IMR-90 (cell line): ENCODE results near the gene TKFC. TPM values are rescaled to one million over a fixed set of nuclear protein-coding genes. Genes with fewer than 3 reads are reported as not detected.
A peak's percentile ranks its signal among the peaks of the same experiment; 100 is the strongest.

Experiments used
- ATAC-seq: fragments of 200-7000 bp; cut with Tn5 transposase; 2 replicates; pipeline ENCODE4 v1.9.1; 2020; ENCODE audit warnings: low read depth, mild to moderate bottlenecking, moderate library complexity
- BruUV-seq: library from RNA; stranded (reverse); fragments of 400-500 nt; replicated peaks from 2 replicates; lab custom pipeline; 2021; lab: Mats Ljungman, UMichigan
- CTCF ChIA-PET: fragments of 300-600 bp; formaldehyde crosslinking; extraction: SDS; loops from one replicate; lab custom pipeline; 2021; ENCODE audit warnings: antibody characterized with exemption; lab: Yijun Ruan, JAX
- POLR2A ChIA-PET: fragments of 300-600 bp; sonication (Branson Sonifier 250); formaldehyde crosslinking; loops from one replicate; lab custom pipeline; 2022; ENCODE audit warnings: antibody characterized with exemption; ENCODE audit not compliant: unreplicated experiment; lab: Charles Lee
- DNase-seq: peaks from one replicate; pipeline ENCODE4 v3.0.0; 2013
- H2AFZ ChIP-seq: replicated peaks from 2 replicates; pipeline ENCODE3; 2013; ENCODE audit warnings: low read length, mild to moderate bottlenecking; ENCODE audit not compliant: poor library complexity
- H2AK5ac ChIP-seq: 2 replicates; pipeline ENCODE4 v1.6.1; 2013; ENCODE audit warnings: low read depth, low read length, inconsistent platforms
- H2AK9ac ChIP-seq: replicated peaks from 2 replicates; pipeline ENCODE3; 2013; ENCODE audit warnings: mild to moderate bottlenecking, low read depth, low read length, moderate library complexity; ENCODE audit not compliant: poor library complexity
- H2BK120ac ChIP-seq: 2 replicates; pipeline ENCODE4 v1.6.1; 2013; ENCODE audit warnings: low read depth, low read length, inconsistent platforms
- H2BK15ac ChIP-seq: 3 replicates; pipeline ENCODE4 v1.6.1; 2013; ENCODE audit warnings: low read depth, low read length, inconsistent platforms
- H2BK20ac ChIP-seq: 2 replicates; pipeline ENCODE4 v1.6.1; 2013; ENCODE audit warnings: low read depth, mild to moderate bottlenecking, inconsistent platforms, low read length, moderate library complexity
- H2BK5ac ChIP-seq: 2 replicates; pipeline ENCODE4 v1.6.1; 2013; ENCODE audit warnings: mild to moderate bottlenecking, low read depth, low read length, inconsistent platforms; ENCODE audit not compliant: poor library complexity, severe bottlenecking
- H3K14ac ChIP-seq: replicated peaks from 2 replicates; pipeline ENCODE4 v1.6.1; 2013; ENCODE audit warnings: low read depth, low read length, inconsistent platforms
- H3K18ac ChIP-seq: 2 replicates; pipeline ENCODE4 v1.6.1; 2013; ENCODE audit warnings: low read depth, low read length, control low read depth
- H3K23ac ChIP-seq: 2 replicates; pipeline ENCODE4 v1.6.1; 2013; ENCODE audit warnings: low read depth, low read length, inconsistent platforms
- H3K27ac ChIP-seq: 2 replicates; pipeline ENCODE4 v1.5.1; 2013; ENCODE audit warnings: mild to moderate bottlenecking, control low read depth, low read length; ENCODE audit not compliant: insufficient read depth
- H3K27me3 ChIP-seq: 2 replicates; pipeline ENCODE4 v1.6.1; 2013; ENCODE audit warnings: low read length; ENCODE audit not compliant: control insufficient read depth, insufficient read depth
- H3K36me3 ChIP-seq: 2 replicates; pipeline ENCODE4 v1.6.1; 2013; ENCODE audit warnings: low read length, mixed read lengths; ENCODE audit not compliant: control insufficient read depth, insufficient read depth
- H3K4ac ChIP-seq: 2 replicates; pipeline ENCODE4 v1.6.1; 2013; ENCODE audit warnings: low read depth, low read length, inconsistent platforms
- H3K4me1 ChIP-seq: 2 replicates; pipeline ENCODE4 v1.6.1; 2013; ENCODE audit warnings: low read length, mixed read lengths; ENCODE audit not compliant: control insufficient read depth, insufficient read depth
- H3K4me2 ChIP-seq: 2 replicates; pipeline ENCODE4 v1.6.1; 2013; ENCODE audit warnings: low read depth, mild to moderate bottlenecking, control low read depth, low read length, moderate library complexity
- H3K4me3 ChIP-seq: 2 replicates; pipeline ENCODE4 v1.5.1; 2013; ENCODE audit warnings: low read depth, mild to moderate bottlenecking, control low read depth, low read length, moderate library complexity; ENCODE audit not compliant: insufficient read depth
- H3K56ac ChIP-seq: 2 replicates; pipeline ENCODE4 v1.6.1; 2013; ENCODE audit warnings: low read length, inconsistent platforms; ENCODE audit not compliant: insufficient read depth; ENCODE audit errors: extremely low read depth
- H3K79me1 ChIP-seq, 2 experiments: 2 replicates each; pipeline ENCODE4 v1.6.1; 2013; ENCODE audit warnings: low read length in 2 of 2, inconsistent platforms in 1 of 2, low read depth in 1 of 2
- H3K9ac ChIP-seq: 2 replicates; pipeline ENCODE4 v1.6.1; 2013; ENCODE audit warnings: low read depth, low read length, control low read depth
- H3K9me1 ChIP-seq: 2 replicates; pipeline ENCODE4 v1.6.1; 2013; ENCODE audit warnings: low read length, inconsistent platforms; ENCODE audit not compliant: insufficient read depth
- H3K9me3 ChIP-seq: 2 replicates; pipeline ENCODE4 v1.6.1; 2013; ENCODE audit warnings: low read length; ENCODE audit not compliant: control insufficient read depth, insufficient read depth
- H4K20me1 ChIP-seq: 2 replicates; pipeline ENCODE4 v1.6.1; 2013; ENCODE audit warnings: low read length, inconsistent platforms; ENCODE audit not compliant: insufficient read depth
- H4K5ac ChIP-seq: 2 replicates; pipeline ENCODE4 v1.6.1; 2013; ENCODE audit warnings: mild to moderate bottlenecking, low read depth, low read length, control low read depth
- H4K8ac ChIP-seq, 2 experiments: 2 replicates each; pipeline ENCODE4 v1.6.1; 2013; ENCODE audit warnings: low read depth in 2 of 2, low read length in 2 of 2, control low read depth in 1 of 2, inconsistent platforms in 1 of 2
- H4K91ac ChIP-seq: 2 replicates; pipeline ENCODE4 v1.6.1; 2013; ENCODE audit warnings: low read depth, low read length, inconsistent platforms; ENCODE audit not compliant: insufficient read depth
- MAFK ChIP-seq: IDR thresholded peaks from 2 replicates; pipeline ENCODE4 v1.6.1; 2012; ENCODE audit warnings: low read depth, low read length, improper control_type of control experiment
- MXI1 ChIP-seq: IDR thresholded peaks from 2 replicates; pipeline ENCODE4 v1.6.1; 2012; ENCODE audit warnings: low read depth, mild to moderate bottlenecking, low read length, moderate library complexity, borderline replicate concordance
- WGBS, 2 experiments: methylation state at CpG; one replicate each; pipeline versions ENCODE4 v1.1.5 to v1.1.7; 2013; ENCODE audit warnings: missing lambda C conversion rate in 2 of 2; ENCODE audit not compliant: insufficient read length in 1 of 2; ENCODE audit errors: extremely low coverage in 2 of 2; 5-methylcytosine and 5-hydroxymethylcytosine counted together
- dilution Hi-C: fragments of 300-500 bp; cut with HindIII; formaldehyde crosslinking; loops from one replicate; pipeline ENCODE4 v1.14.3; 2018; ENCODE audit warnings: low sequenced_read_pairs; ENCODE audit not compliant: unreplicated experiment
- in situ Hi-C: fragments of 300-500 bp; cut with MboI; formaldehyde crosslinking; loops from 3 replicates; pipeline ENCODE4 v1.14.3; 2019; ENCODE audit warnings: low sequenced_read_pairs, inconsistent platforms, mixed read lengths
- intact Hi-C: fragments of 100-400 bp; cut with micrococcal nuclease; formaldehyde crosslinking; loops from 2 replicates; pipeline ENCODE4 v1.10.0; 2022
- polyA plus RNA-seq, 3 experiments: library from polyadenylated mRNA; depleted of rRNA; stranded (reverse); fragments of >200 nt; gene quantifications; 2 replicates each; pipeline ENCODE4 v1.2.3, GENCODE V29; 2012; ENCODE audit warnings: low replicate concordance in 1 of 3
- total RNA-seq: library from RNA; depleted of rRNA; stranded (reverse); fragments of >200 nt; gene quantifications from 2 replicates; pipeline ENCODE4 v1.2.3, GENCODE V29; 2012

Gene TKFC
- total and polyA plus RNA-seq, 2 of the 4 experiments (the other 2 are of a cell fraction) = 10.4 to 30.8 TPM

GRCh38 chr11:61367406-61367805 is 34.4 kb downstream of the TKFC start:
- 100% methylated on average over 1 of the region's 6 CpGs; no CpG with 5 or more reads in 1 of the 2 experiments for WGBS, 2 experiments
- H3K4ac ChIP-seq = no peak overlapping the region
- in situ Hi-C loops (no loop called here), dilution Hi-C loops (no loop called here), intact Hi-C loops (no loop called here)
- H3K9ac ChIP-seq = no peak overlapping the region
- H2AK9ac ChIP-seq = no peak overlapping the region
- no peak overlapping the region for H2BK20ac ChIP-seq
- no peak overlapping the region for H2AFZ ChIP-seq
- H2BK15ac ChIP-seq = no peak overlapping the region
- no peak overlapping the region for H3K18ac ChIP-seq
- no peak overlapping the region for H4K91ac ChIP-seq
- no peak overlapping the region for H2AK5ac ChIP-seq
- no peak overlapping the region for H3K56ac ChIP-seq
- H3K27me3 ChIP-seq = no peaks in the 10 kb centered on the region
- H4K20me1 ChIP-seq = no peaks in the 10 kb centered on the region
- no peak overlapping the region for H4K5ac ChIP-seq
- 0 out of 2 replicates have a peak, but pooled peaks cover 3% of the 10 kb centered on the region for H3K9me1 ChIP-seq
- peaks cover 35% of the 10 kb centered on the region for H3K36me3 ChIP-seq
- DNase-seq (no peak), ATAC-seq (no peak)
- TF ChIP-seq MAFK (peak; percentile 18; the same call in 1 of the 2 replicates), MXI1 (no peak)
- BruUV-seq = no TSS peak
- peaks cover 27 to 44% of the 10 kb centered on the region in 2 experiments for H3K79me1 ChIP-seq
- H3K23ac ChIP-seq = no peak overlapping the region
- H3K4me1 ChIP-seq = peaks cover 11% of the 10 kb centered on the region
- POLR2A ChIA-PET = no interaction called here
- H2BK5ac ChIP-seq = no peak overlapping the region
- no peak overlapping the region for H4K8ac ChIP-seq
- H3K14ac ChIP-seq = no peak overlapping the region
- no peak overlapping the region for H2BK120ac ChIP-seq
- H3K9me3 ChIP-seq = no peaks in the 10 kb centered on the region
- CTCF ChIA-PET = interaction anchor here (1.1 kb wide), 1 partner anchor 19 kb away, joined by 3 read pairs; no protein-coding TSS in a partner anchor
- H3K4me3 ChIP-seq = no peak overlapping the region
- no peak overlapping the region for H3K27ac ChIP-seq
- no peak overlapping the region for H3K4me2 ChIP-seq
